HG03460 (cell line): ENCODE measurements around the gene GDF11.
"Not testable (repeated sequence)": the region's sequence is repeated elsewhere in the genome, so short reads cannot be mapped to it uniquely, and the experiment has no call there.

Source experiments
- ATAC-seq: cut with Tn5 transposase; IDR thresholded peaks from one replicate; pipeline ENCODE4 v1.9.1; 2021; ENCODE audit not compliant: unreplicated experiment

The GDF11 gene

DNA sequence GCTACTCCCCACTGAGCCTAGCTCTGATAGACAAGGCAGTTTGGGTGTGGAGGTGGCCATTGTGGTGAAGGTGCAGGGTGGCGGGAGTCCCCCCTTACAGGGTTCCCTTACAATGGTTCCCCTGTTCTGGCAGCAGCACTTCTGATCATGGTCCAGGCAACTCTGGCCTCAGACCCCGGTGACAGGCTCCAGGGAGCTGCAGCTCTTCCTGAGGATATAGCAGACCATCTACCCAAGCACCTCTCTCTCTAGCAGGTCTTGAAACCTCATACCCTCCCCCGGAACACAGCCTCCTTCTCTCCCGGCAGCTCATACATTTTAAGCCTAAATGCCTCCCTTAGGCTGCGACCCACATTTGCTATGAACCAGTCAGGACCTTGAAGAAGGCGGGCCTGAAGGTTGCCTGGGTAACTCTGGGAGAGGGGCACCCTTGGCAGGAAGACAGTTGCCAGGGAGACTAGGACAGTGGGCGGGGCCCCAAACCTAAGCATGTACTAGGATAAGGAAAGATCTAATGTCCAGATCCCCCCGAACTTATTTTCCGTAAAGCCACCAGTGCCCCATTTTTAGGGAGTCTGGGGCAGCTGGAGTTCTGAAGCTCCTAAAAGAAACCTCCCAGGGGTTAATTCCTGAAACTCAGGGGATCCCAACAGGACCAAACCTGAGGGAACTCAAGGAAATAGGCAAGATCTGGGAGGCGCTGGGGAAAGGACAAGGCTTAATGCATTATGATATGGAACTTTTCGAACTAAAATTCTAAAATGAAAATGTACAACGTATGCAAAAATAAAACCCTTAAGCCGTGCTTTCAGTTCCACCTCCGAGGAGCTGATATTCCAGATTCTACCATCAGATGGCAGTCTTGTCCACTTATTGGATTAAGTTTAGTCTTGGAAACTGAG, 4.5 kb upstream of the GDF11 start:
- peak; percentile 89 for ATAC-seq

DNA sequence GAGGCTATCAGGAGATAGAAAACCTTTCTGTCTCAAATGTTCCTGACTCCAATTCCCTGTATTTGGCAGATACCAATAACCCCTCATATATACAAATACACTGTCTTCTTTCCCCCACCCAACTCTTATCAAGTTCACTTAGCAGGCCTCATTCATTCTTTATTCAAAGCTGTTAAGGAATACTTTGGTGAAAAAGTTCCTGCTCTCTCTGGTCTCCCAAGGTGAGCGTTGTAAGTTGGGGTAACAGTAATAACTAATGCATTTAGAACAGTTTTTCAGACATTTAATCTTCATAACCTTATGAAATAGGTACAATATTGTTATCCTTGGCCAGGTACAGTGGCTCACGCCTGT, 3.9 kb upstream of the GDF11 start:
- no peak for ATAC-seq

DNA sequence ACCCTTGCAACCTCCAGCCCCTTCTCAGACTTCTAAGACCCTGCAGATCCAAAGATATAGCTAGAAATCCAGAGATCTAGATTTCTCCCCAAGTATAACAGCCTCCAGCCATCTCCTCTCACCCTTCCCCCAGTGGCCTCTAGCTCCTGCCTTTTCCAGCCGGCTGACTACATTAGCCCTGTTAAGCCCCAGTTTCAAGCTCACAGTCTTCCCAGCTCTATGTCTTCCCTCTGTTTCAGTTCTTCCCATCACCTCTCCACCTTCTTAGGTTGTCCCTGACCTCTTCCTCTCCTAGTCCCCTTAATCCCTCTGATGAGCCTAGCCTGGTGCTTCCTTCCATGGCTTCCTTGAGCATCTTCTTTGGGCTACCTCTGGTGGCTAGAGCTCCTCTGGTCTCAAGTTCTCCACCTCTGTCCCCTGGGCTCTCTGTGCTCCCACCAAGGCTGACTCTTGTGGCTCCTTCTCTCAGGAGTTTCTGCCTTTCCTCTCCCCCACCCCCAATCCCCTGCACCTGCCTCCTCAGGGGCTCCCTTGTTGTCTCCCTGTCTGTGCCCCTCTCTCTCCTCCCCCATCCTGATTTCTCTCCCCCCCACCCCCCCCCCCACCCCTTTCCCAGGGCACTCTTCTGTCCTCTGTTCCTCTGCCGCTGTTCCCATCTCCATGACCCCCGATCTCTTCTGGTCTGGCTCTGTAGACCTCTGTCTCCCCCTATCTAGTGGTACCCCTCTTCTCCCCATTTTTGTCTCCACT, 816 bp upstream of the GDF11 start:
- ATAC-seq: no peak

DNA sequence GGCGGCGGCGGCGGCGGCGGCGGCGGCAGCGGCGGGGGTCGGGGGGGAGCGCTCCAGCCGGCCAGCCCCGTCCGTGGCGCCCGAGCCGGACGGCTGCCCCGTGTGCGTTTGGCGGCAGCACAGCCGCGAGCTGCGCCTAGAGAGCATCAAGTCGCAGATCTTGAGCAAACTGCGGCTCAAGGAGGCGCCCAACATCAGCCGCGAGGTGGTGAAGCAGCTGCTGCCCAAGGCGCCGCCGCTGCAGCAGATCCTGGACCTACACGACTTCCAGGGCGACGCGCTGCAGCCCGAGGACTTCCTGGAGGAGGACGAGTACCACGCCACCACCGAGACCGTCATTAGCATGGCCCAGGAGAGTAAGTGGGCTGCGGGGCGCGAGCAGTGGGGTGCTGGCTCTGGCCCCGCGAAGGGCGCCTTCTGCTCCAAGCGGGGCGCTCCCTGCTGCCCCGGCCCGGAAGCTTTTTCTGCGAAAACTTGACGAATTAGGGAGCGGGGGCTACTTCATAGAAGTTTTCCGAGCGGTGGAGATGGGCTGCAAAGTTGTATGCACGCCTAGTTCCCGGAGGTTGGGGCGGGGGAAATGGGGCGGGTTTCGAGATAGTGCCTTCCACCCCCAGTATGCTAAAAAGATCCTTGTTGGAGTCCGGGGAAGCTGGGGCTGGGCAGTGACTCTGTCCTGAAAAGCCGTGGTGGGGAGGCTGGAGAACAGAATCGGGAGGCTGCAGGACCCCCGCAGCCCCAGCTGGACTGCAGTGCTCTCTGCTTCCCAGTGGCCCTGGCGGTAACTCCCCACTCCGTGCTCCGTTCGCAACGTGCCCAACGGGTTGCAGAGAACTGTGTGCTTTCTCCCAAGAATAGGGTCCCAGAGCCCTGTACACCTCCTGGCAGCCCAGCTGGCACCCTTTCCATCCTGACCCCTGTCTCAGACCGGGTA, 751 bp downstream of the GDF11 start:
- ATAC-seq: peak; percentile 46

DNA sequence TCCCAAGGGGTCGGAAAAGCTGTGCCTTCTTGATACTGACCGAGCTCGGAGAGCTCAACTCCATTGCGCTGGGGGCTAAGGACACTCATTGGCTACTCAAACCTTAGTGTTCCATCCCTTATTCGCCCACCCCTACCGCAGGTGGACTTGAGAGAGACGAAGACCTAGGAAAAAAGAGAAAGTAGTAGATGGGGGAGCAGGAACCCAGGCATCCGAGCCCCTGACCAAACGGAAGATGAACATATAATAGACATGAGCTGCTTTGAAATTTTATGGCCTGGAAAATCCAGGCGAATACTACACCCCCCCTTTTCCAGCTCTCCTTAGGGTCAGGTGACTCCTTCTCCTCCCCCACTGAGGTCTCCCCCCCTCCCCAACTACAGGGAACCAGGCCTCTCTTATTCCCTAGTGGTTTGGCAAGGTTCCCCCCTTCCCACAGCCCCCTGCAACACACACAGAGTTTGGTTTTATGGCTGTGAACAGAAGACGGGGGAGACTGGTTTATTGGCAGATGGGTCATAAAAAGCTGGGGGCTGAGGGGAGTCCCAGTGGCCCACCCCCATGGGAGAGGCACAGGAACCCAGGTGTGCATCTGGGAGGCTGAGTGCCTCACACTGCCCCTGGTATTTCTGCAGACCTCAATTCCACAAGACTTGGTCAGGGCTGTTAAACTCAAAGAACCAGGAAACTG, 1.6 kb downstream of the GDF11 start:
- ATAC-seq: no peak

DNA sequence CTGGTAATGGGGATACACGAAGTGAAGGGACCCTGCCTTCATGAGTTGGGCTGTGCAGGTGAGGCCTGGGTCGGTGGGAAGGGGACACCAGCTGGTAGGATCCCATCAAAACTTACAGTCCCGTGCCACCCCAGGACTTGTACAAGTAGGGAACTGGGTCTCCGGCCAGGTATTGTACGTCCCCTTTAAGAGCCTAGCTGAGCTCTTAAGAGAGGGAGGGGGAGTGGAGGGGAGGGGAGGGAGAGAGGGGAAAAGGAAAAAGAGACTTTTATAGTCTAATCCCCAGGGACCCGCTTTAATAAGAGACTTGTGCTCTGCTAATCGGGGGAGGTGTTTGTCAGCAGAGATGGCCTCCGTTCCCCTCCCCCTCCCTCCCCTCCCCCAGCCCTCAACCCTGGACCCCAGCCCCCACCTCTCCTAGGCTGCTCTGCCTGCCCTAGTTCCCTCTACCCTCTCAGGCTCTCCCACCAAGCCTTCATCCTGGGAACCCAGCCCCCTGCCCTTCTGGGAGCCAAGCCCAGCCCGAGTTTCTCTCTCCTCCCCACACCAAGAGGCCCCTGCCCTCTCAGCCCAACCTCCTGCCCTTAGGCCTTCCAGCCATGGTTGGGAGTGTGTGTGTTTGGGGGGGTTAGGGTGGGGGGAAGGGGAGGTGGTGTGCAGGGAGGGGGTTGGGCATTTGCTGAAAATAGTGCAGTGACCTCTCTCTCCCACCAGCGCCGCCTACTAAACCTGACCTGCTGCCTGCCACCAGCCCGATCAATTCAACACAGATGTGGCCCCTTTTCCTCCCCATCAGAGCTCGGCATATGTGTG, 2.6 kb downstream of the GDF11 start:
- no peak for ATAC-seq

DNA sequence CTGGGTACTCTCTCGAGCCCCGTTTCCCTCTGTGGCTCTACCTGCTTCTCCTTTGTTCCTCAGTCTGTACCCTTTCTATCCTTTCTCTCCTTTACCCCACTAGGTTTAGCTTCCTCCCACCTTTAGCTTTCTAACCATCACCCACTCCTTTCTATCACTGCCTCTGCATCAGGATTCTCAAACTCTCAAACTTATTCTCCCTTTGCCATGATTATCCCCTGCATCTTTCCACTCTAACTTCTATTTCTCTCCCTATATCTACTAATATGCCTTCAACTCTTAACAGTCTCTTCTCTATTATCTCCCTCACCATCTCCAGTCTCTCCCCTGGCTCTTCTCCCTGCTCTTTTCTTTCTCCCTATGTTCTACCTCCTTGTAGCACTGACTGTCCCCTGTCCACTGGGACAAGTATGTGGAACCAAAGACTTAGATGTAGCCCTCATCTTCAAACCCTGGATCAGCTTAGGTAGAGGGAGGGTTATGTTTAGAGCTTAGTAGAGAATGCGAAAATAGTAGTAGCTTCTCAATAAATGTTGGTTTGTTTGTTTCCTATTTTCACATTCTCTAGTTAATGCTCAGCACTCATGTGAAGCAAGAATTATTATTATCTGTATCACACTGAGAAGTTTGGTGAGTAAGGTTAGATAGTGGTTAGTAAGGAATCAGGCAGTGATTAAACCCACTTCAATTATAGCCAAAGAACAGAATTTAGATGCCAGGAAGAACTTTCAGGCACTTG, 3.4 kb downstream of the GDF11 start:
- ATAC-seq: no peak

DNA sequence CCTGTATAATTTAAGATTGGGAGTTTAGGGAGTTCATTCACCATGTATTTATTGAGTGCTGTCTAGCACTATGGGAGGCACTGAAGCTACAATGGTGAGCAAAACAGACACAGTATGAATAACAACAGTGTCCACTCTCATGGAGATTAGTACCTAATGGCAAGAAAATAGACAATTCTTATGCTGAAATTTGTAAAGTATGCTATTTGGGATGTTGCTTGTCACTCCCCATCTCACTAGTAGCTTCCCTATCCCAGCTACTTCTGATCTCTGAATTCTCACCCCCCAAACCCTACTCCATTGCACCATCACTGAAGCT, 4.0 kb downstream of the GDF11 start:
- no peak for ATAC-seq

DNA sequence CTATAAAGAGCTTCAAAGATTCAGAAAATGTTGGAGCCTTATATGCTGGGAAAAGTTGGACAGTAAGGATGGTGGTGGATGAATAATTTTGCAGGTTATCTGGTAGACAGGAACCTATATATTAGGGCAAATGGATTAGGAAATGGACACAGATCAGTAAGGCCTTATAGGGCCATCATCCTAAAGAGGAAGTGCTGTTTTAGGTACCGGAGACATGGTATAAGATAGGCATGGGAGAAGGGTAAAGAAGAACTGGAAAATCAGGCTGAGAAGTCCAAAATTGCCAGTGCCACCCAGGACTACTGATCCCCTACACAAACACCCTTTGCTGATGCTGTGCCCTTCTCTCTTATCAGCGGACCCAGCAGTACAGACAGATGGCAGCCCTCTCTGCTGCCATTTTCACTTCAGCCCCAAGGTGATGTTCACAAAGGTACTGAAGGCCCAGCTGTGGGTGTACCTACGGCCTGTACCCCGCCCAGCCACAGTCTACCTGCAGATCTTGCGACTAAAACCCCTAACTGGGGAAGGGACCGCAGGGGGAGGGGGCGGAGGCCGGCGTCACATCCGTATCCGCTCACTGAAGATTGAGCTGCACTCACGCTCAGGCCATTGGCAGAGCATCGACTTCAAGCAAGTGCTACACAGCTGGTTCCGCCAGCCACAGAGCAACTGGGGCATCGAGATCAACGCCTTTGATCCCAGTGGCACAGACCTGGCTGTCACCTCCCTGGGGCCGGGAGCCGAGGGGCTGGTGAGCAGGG, 5.5 kb downstream of the GDF11 start:
- no peak for ATAC-seq

DNA sequence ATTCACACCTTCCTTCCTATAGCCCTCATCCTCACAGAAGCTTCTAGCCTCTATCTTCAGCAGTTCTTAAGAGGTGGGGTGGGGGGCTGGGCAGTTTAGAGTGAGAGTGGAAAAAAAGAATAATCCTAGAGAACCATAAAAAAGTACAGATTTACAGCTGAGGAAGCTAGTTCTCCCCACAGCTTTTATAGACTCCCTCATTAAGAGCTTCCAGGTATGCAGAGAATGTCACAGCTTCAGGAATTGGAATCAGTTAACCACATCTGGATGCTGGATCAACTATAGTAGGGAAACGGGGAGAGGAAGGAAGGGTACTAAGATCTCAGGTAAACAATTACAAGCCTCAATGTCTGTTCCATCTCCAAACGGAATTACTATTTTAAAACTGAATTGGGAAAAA, 12.3 kb downstream of the GDF11 start:
- ATAC-seq: no peak

DNA sequence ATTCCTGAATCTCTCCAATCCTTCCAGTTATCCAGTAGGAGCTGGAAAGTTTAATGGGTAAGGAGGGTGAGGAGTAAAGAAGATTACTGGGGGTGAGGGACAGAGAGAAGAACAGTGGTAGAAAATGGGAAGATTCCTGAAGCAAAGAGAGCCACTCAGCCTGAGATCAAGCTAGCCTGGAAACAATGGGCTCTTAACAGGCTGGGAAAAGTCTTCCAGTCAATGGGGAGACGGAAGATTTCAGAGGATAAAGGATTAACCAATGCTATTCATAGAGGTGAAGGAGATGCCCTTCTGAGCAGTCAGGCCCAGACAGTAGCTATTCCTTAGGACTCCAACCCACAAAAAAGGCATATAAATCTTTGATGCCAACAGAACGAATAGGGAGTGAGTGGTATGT, 14.8 kb downstream of the GDF11 start:
- no peak for ATAC-seq

DNA sequence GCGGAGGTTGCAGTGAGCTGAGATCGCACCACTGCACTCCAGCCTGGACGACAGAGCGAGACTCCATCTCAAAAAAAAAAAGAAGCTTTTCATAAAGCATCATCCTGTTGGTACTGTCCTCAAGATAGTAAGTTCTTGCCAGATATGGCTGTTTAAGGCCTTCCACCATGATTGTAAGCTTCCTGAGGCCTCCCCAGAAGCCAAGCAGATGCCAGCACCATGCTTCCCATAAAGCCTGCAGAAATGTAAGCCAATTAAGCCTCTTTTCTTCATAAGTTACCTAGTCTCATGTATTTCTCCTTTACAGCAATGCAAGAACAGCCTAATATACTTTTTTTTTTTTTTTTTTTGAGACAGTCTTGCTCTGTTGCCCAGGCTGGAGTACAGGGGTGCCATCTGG, 15.7 kb downstream of the GDF11 start:
- ATAC-seq: not testable (repeated sequence)

DNA sequence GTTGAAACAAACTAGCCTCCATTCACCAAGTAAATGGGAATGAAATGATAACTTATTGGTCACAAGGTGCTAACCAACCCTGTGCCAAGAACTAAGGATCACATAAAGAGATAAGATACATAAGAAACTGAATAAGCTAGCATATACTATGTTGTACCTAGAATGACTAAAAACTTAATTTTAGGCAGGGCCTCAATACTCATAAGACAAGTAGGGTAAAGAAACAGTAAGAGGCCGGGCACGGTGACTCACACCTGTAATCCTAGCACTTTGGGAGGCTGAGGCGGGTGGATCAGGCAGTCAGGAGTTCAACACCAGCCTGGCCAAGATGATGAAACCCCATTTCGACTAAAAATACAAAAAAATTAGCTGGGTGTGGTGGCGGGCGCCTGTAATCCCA, 17.7 kb downstream of the GDF11 start:
- no peak for ATAC-seq

DNA sequence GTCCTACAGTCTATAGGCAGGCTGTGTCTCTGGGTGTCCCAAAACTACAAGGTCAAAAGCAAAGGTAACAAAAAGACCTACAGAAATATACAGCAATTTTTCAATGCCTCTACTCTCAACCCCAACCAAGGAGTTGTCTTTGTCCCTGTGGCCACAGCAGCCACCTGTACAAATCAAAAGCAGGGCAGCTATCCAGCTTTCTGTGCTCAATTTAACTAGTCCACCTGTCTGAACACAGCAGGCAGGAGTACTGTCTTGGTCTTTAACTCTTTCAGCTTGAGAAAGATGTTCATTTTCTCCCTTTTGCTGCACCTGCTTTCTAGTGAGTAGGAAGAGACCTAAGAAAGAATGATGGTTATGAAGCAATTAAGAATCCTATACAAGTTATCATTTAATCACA, 19.7 kb downstream of the GDF11 start:
- ATAC-seq: no peak

DNA sequence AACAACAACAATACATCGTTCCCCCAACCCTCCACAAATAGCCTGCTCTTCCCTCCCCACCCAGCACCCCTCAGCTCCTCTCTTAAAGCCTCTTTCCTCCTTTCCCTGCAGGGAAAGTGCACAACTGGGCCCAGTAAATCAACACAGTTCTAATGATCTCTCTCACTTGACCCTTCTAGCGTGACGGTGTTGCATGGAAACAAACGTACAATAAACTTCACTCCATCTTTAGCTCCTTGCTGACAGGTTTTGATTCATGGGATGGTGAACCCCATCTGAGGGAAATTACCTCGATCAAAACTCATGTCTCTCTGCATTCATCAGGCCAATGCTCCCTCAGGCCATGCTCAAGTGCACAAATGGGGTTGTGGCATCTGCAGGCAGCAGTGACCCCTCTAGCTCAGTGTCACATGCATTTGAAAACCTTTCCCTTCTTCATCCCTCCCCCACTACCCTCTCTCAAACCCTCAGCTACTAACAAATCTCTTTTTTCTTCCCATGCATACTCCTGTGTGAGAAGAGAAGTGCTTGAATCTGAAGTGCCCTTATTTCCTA, 22.9 kb downstream of the GDF11 start:
- no peak for ATAC-seq

DNA sequence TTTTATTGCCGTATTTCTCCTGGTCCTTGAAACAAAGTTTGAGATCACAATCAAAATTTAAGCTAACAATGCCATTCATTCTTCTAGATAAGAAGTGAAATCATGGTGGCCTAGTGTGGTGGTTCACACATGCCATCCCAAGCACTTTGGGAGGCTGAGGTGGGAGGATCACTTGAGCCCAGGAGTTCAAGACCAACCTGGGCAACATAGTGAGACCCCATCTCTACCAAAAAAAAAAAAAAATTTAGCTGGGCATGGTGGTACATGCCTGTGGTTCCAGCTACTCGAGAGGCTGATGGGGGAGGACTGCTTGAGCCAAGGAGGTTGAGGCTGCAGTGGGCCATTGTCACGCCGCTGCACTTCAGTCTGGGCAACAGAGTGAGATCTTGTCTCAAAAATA, 24.2 kb downstream of the GDF11 start:
- ATAC-seq: no peak

DNA sequence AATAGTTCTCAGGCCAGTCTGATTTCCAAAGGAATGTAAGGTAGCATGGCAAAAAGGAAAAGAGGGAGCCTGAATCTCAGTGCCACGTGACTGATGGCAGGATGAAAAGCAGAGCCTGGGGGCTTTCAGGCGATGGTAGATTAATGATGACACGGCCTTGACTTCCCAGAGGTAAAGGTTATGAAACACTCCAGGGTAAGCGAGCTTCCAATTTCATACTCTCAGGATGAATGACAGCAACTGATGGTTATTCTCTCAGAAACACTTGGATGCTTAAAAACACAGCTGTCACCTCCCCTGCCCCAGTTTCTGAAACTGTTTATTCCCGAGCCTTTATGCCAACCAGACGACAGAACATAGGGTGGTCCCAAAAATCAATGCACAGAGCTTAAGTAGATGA, 28.8 kb downstream of the GDF11 start:
- no peak for ATAC-seq

DNA sequence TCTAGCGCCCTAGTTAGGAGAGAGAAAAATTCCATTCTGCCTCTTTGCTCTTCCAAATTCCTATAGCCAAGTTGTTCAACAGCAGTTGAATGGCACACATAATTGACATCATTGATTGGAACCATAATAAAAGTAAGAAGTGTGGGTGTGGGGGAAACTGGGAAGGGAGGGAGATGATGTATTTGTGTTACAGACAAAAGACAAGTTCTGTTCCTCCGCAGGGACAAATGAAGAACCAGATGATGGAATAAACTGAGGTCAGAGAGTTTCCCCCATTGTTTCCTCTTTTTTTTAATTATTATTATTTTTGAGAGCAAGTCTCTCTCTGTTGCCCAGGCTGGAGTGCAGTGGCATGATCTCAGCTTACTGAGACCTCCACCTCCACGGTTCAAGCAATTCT, 34.9 kb downstream of the GDF11 start:
- no peak for ATAC-seq
